IMR-90 (cell line): ENCODE results near the gene WNK4. TPM values are rescaled to one million over a fixed set of nuclear protein-coding genes. Genes with fewer than 3 reads are reported as not detected.

Source experiments
- BHLHE40 ChIP-seq: fragments of 150-350 bp; IDR thresholded peaks from 2 replicates; pipeline ENCODE4 v1.6.1; 2016; ENCODE audit warnings: mild to moderate bottlenecking, low read depth, low read length
- NFE2L2 ChIP-seq: fragments of 150-350 bp; IDR thresholded peaks from 2 replicates; pipeline ENCODE4 v1.6.1; 2016; ENCODE audit warnings: low read depth, mild to moderate bottlenecking, low read length
- SMC3 ChIP-seq: fragments of 150-350 bp; IDR thresholded peaks from 2 replicates; pipeline ENCODE4 v1.6.1; 2016; ENCODE audit warnings: low read depth, mild to moderate bottlenecking, antibody characterized with exemption, low read length, moderate library complexity
- polyA plus RNA-seq, 3 experiments: library from polyadenylated mRNA; depleted of rRNA; stranded (reverse); fragments of >200 nt; gene quantifications; 2 replicates each; pipeline ENCODE4 v1.2.3, GENCODE V29; 2012; ENCODE audit warnings: low replicate concordance in 1 of 3
- total RNA-seq: library from RNA; depleted of rRNA; stranded (reverse); fragments of >200 nt; gene quantifications from 2 replicates; pipeline ENCODE4 v1.2.3, GENCODE V29; 2012
- TF ChIP-seq, protein P1 (sequence below): fragments of 150-350 bp; IDR thresholded peaks from 2 replicates; pipeline ENCODE4 v1.6.1; 2017; ENCODE audit warnings: mild to moderate bottlenecking, antibody characterized with exemption, low read length, low read depth

Gene WNK4
- total and polyA plus RNA-seq, 2 of the 4 experiments (the other 2 are of a cell fraction) = 1.3 to 15.1 TPM

DNA sequence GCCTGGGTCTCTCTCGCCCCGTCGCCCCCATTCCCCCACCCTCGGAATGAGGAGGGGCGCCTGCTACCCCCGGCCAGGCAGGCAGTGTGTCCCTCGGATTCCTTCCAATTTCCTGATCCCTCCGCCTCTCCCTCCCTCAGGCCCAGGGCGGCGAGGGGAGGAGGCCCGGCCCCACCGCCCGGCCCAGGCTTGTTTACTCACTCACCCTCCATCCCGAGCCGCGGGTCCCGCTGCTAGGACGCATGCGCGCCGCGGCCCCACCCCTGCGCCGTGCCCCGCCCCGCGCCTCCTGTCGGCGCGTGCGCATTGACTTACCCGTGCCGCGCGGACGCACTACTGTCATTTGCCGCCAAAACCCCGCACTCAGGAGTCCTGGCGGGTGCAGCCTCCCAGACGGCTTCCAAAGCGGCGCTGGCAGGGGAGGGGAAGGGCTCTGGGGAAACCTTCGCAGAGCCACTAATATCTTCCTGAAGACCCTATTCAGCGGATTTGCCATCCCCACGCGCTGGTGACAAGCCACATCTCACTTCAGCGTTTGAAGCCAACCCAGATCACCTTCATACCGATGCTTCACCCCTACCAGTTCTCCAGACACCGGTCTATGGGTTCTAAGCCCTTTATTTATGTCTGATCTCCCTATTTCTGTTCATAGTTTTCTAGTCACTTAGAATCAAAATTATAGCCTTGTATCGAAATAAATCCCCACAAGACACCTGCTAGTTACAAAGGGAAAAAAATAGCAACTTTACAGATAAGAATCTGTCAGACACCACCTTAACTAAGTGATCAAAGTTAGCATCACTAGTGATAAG is 35.4 kb upstream of the WNK4 start, which contains the start of gene EZH1 (continued):
- TF ChIP-seq SMC3 = no peak
- peak; percentile 58; the same call in 1 of the 2 replicates for TF ChIP-seq BHLHE40
- TF ChIP-seq NFE2L2 = no peak
- TF ChIP-seq, protein P1, sequence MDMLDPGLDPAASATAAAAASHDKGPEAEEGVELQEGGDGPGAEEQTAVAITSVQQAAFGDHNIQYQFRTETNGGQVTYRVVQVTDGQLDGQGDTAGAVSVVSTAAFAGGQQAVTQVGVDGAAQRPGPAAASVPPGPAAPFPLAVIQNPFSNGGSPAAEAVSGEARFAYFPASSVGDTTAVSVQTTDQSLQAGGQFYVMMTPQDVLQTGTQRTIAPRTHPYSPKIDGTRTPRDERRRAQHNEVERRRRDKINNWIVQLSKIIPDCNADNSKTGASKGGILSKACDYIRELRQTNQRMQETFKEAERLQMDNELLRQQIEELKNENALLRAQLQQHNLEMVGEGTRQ = no peak; the same call in 1 of the 2 replicates
